Gastroesophageal sphincter (tissue), 4 donors: ENCODE data around the gene KATNAL2. TPM values are rescaled to one million over a fixed set of nuclear protein-coding genes. Genes with fewer than 3 reads are reported as not detected.

Experiments used
- ATAC-seq: fragments of 150-250 bp; one replicate; pipeline ENCODE4 v1.9.1; 2016; ENCODE audit warnings: mild to moderate bottlenecking, moderate library complexity
- H3K27ac ChIP-seq, 4 donors: fragments of 200-600 bp; sonication (generic) in 3 of 4; 1 replicate in 3 of 4; 2 replicates in 1 of 4; pipeline ENCODE4 v1.5.1; 2016 to 2019
- H3K27me3 ChIP-seq: fragments of 200-600 bp; sonication (generic); one replicate; pipeline ENCODE4 v1.5.1; 2019
- H3K36me3 ChIP-seq, 2 donors: fragments of 200-600 bp; sonication (generic); one replicate each; pipeline ENCODE4 v1.5.1; 2019; ENCODE audit warnings: control low read depth in 1 of 2
- H3K4me1 ChIP-seq, 3 donors: fragments of 200-600 bp; sonication (generic); 1 replicate in 2 of 3; 2 replicates in 1 of 3; pipeline ENCODE4 v1.5.1; 2016 to 2019; ENCODE audit warnings: control low read depth in 2 of 3
- H3K4me3 ChIP-seq, 2 donors: fragments of 200-600 bp; sonication (generic); one replicate each; pipeline ENCODE4 v1.5.1; 2019; ENCODE audit warnings: mild to moderate bottlenecking in 1 of 2, moderate library complexity in 1 of 2
- H3K9me3 ChIP-seq, 3 donors: fragments of 200-600 bp; sonication (generic); one replicate each; pipeline ENCODE4 v1.5.1; 2017 to 2019; ENCODE audit warnings: control low read depth in 2 of 3
- EP300 ChIP-seq: sonication (generic); formaldehyde crosslinking; IDR thresholded peaks from one replicate; pipeline ENCODE4 v1.6.1; 2017; ENCODE audit warnings: antibody characterized with exemption, mild to moderate bottlenecking
- POLR2A ChIP-seq, 2 donors: fragments of 450-650 bp; IDR thresholded peaks; one replicate each; pipeline ENCODE4 v1.6.1; 2017; ENCODE audit warnings: antibody characterized with exemption in 2 of 2, mild to moderate bottlenecking in 2 of 2, moderate library complexity in 1 of 2
- POLR2AphosphoS5 ChIP-seq: sonication (generic); formaldehyde crosslinking; IDR thresholded peaks from one replicate; pipeline ENCODE4 v1.6.1; 2017; ENCODE audit warnings: antibody characterized with exemption
- WGBS, 2 donors: methylation state at CpG; one replicate each; pipeline ENCODE4 v1.1.5; 2018; ENCODE audit warnings: low coverage in 1 of 2; 5-methylcytosine and 5-hydroxymethylcytosine counted together
- total RNA-seq, 4 donors: library from RNA; depleted of rRNA; stranded (reverse); fragments of >200 nt; gene quantifications; one replicate each; pipeline ENCODE4 v1.1.0, GENCODE V29; 2016
- TF ChIP-seq, protein P1 (sequence below), 4 experiments: fragments of 200-600 bp in 2 of 4; fragments of 450-650 bp in 2 of 4; sonication (generic) in 1 of 4; IDR thresholded peaks; one replicate each; pipeline ENCODE4 v1.5.1; 2017 to 2019; ENCODE audit warnings: antibody characterized with exemption in 4 of 4, mild to moderate bottlenecking in 2 of 4, moderate library complexity in 2 of 4

The KATNAL2 gene, protein sequence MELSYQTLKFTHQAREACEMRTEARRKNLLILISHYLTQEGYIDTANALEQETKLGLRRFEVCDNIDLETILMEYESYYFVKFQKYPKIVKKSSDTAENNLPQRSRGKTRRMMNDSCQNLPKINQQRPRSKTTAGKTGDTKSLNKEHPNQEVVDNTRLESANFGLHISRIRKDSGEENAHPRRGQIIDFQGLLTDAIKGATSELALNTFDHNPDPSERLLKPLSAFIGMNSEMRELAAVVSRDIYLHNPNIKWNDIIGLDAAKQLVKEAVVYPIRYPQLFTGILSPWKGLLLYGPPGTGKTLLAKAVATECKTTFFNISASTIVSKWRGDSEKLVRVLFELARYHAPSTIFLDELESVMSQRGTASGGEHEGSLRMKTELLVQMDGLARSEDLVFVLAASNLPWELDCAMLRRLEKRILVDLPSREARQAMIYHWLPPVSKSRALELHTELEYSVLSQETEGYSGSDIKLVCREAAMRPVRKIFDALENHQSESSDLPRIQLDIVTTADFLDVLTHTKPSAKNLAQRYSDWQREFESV
- total RNA-seq = 1 to 10 TPM in 3 of 4 donors, under 1 TPM in 1; 0.89 to 4.1 (median 3.3) TPM

DNA sequence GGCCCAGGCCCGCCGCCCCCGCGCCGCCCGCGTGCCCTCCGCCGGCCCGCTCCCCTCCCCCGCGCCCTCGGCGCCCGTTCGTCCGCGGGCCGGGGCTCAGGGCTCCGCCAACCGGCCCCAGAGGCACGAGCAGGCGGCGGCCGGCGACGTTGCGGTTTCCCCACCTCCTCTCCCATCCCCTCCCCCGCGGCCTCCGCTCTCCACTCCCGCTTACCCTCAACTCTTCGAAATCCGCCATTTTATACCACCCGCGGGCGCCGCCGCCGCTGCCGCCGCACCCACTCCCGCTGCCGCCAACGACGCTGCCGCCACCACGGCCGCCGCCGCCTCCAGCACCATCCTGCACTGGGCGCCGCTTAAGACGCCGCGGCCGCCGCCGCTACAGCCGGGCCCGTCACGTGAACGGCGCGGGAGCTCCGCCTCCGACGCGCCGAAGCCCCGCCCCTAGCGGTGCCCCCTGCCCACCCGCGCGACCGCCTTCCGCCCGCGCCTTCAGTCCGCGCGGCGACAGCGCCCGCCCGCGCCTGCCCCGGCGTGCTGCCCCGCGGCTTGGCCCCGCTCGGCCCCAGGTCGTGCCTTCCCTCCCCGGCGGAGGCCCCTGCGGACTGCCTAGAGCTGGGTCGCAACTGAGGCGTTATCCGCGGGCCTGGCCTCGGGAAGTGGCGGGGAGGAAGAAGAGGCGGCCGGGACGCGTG lies at the start of gene KATNAL2, which contains the start of gene PIAS2:
KATNAL2 (plus strand) TSS at position 495 of the 695 bp plus-strand sequence. CDS start 29,271 bp downstream, outside the sequence.
PIAS2 (minus strand) TSS at position 400 of the 695 bp plus-strand sequence; CDS start at position 238, 162 bp downstream.
- 0% methylated on average over 17 of the region's 107 CpGs; no CpG with 5 or more reads in 1 of the 2 donors for WGBS, 2 donors
- Histone ChIP-seq H3K36me3 (no peaks in the 10 kb centered on the region), H3K9me3 (no peaks in the 10 kb centered on the region), H3K27me3 (no peaks in the 10 kb centered on the region), H3K4me3 (peak within 1 kb of the TSS; percentile 48 to 88), H3K27ac (peak within 1 kb of the TSS; percentile 36 to 94 (median 90)), H3K4me1 (peaks cover 0 to 40% (median 5%) of the 10 kb centered on the region in 3 donors)
- ATAC-seq = peak; percentile 96
- TF ChIP-seq POLR2A (IDR thresholded peaks at IDR 0.05) (peak; percentile 86 to 89), POLR2AphosphoS5 (peak; percentile 66), EP300 (no peak)
- TF ChIP-seq, protein P1, sequence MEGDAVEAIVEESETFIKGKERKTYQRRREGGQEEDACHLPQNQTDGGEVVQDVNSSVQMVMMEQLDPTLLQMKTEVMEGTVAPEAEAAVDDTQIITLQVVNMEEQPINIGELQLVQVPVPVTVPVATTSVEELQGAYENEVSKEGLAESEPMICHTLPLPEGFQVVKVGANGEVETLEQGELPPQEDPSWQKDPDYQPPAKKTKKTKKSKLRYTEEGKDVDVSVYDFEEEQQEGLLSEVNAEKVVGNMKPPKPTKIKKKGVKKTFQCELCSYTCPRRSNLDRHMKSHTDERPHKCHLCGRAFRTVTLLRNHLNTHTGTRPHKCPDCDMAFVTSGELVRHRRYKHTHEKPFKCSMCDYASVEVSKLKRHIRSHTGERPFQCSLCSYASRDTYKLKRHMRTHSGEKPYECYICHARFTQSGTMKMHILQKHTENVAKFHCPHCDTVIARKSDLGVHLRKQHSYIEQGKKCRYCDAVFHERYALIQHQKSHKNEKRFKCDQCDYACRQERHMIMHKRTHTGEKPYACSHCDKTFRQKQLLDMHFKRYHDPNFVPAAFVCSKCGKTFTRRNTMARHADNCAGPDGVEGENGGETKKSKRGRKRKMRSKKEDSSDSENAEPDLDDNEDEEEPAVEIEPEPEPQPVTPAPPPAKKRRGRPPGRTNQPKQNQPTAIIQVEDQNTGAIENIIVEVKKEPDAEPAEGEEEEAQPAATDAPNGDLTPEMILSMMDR (IDR thresholded peaks at IDR 0.05) = peak in 3 of 4 experiments; percentile 5 to 19 (median 18)

- ATAC-seq = no peak
These were observed 49.1 kb upstream of the KATNAL2 start for GRCh38 chr18:46868169-46868921.

GRCh38 chr18:46877329-46877987 lies 39.9 kb upstream of the KATNAL2 start:
- Histone ChIP-seq H3K9me3 (peaks cover 0 to 8% (median 0%) of the 10 kb centered on the region in 3 donors), H3K36me3 (peaks cover 0 to 14% of the 10 kb centered on the region in 2 donors), H3K27me3 (no peaks in the 10 kb centered on the region), H3K27ac (no peak overlapping the region), H3K4me1 (no peaks in the 10 kb centered on the region), H3K4me3 (no peak overlapping the region)
- 93 to 96% methylated on average over 12 to 15 of the region's 15 CpGs for WGBS, 2 donors
- ATAC-seq = no peak
- TF ChIP-seq EP300 (no peak), POLR2AphosphoS5 (no peak), POLR2A (IDR thresholded peaks at IDR 0.05) (no peak)
- TF ChIP-seq, protein P1 (IDR thresholded peaks at IDR 0.05) = no peak

More at GRCh38 chr18:46868169-46868921, 49.1 kb upstream of the KATNAL2 start:
- H3K27me3 ChIP-seq = no peaks in the 10 kb centered on the region
- 80 to 94% methylated on average over 3 to 7 of the region's 11 CpGs for WGBS, 2 donors
- H3K36me3 ChIP-seq = peaks cover 0 to 17% of the 10 kb centered on the region in 2 donors
- TF ChIP-seq POLR2AphosphoS5 (no peak), EP300 (no peak), POLR2A (IDR thresholded peaks at IDR 0.05) (no peak)
- TF ChIP-seq, protein P1 (IDR thresholded peaks at IDR 0.05) = no peak
- no peaks in the 10 kb centered on the region for H3K4me1 ChIP-seq
- peaks cover 0 to 20% (median 1%) of the 10 kb centered on the region in 3 donors for H3K9me3 ChIP-seq
- no peak overlapping the region for H3K4me3 ChIP-seq
- no peak overlapping the region for H3K27ac ChIP-seq

DNA sequence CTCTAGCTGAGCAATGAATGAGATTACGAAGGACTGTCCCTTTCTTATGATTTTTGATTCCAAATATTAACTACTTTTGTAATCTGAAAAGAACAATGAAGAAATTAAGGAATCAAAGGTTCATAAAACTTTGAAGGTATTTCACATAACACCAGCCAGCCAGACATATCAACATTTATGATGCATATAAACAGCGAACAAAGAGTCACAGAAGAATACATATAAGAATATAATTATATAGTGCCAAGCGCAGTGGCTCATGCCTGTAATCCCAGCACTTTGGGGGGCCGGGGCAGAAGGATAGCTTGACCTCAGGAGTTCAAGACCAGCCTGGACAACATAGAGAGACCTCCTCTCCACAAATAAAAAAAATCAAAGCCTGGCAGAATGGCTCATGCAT lies 34.2 kb upstream of the KATNAL2 start:
- Histone ChIP-seq H3K4me3 (no peak overlapping the region), H3K9me3 (peaks cover 0 to 5% (median 0%) of the 10 kb centered on the region in 3 donors), H3K36me3 (peaks cover 0 to 9% of the 10 kb centered on the region in 2 donors), H3K27ac (no peak overlapping the region), H3K27me3 (no peaks in the 10 kb centered on the region), H3K4me1 (no peaks in the 10 kb centered on the region)
- ATAC-seq = no peak
- WGBS, 2 donors = 97 to 98% methylated on average over 3 to 4 of the region's 4 CpGs
- TF ChIP-seq POLR2A (IDR thresholded peaks at IDR 0.05) (no peak), POLR2AphosphoS5 (no peak), EP300 (no peak)
- TF ChIP-seq, protein P1 (IDR thresholded peaks at IDR 0.05) = no peak
